HL-60/S4 treated with phorbol 12-myristate 13-acetate at 8.2 ng/mL for 4 days and 3 days (cell line): ENCODE data around the gene MARK3.

Experiments
- in situ Hi-C: fragments of 300-500 bp; cut with MboI; formaldehyde crosslinking; loops from 2 replicates; pipeline ENCODE4 v1.15.0; 2022; ENCODE audit warnings: low sequenced_read_pairs

The MARK3 gene

DNA sequence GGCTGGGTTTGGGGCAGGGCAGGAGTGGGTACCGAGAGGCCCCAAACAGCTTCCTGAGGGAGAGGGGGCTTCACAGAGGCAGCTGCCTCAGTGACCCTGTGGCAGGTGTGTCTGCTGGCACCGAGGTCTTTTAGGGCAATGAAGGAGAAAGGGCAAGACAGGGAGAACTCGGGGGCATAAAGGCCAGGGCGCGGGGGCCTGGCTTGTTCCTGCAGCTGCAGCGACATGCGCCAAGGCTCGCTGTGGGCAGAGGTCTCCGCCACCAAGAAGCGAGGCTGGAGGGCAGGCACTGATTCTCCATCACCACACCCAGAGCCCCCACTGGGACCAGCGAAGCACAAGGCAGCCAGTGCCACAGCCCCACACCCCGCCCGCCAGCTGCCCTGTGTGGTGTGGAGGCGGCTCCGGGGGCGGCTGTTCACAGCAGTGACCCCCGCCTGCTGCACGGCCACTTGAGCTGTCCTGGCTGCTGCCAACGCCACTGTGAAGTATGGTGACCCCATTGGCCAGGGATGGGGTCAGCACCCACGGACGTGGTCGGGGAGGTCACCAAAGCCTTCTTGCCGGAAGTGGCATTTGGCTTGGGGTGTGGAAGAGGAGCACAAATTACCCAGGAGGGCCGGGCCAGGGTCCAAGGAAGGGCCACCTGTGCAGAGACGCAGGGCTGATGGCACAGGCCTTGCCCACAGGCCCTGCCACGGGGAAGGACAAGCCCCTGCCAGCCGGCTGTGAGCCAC is 160.9 kb downstream of the MARK3 start:
- in situ Hi-C loops = no loop called here

DNA sequence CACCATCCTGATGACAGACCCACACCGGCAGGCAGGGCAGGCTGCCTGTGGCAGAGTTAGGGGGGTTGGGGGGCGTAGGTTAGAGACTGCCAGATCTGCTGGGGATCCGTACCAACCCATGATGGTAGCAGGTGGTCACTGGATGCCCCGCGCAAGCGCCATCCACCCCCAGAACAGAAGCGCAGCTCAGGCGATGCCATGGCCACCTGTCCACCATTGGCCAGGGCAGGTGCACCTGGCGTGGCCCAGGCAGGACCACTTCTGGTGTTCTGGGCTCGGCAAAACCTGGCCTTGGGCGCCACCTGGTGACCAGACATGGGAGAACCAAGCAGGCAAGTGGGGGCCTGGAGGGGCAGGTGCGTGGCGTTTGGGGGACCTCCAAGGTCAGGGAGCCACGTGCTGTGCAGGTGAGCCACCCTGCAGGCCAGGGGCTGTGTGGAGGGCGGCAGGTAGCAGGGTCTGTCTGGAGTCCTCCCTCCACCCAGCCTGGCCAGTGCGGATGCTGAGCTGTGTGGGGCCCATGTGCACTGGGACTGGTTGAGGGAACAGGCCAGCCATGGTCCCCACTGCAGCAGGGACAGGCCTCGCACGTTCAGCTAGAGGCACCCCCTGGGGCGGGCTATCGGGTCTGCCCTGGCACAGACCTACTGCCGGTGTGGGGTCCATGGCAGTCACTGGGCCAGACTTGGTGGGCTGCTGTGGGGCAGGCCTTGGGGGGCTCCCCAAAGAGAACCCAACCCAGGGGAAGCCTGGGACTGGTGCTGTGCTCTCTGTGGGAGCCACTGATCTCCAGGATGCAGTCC is 161.6 kb downstream of the MARK3 start:
- in situ Hi-C loops = no loop called here

DNA sequence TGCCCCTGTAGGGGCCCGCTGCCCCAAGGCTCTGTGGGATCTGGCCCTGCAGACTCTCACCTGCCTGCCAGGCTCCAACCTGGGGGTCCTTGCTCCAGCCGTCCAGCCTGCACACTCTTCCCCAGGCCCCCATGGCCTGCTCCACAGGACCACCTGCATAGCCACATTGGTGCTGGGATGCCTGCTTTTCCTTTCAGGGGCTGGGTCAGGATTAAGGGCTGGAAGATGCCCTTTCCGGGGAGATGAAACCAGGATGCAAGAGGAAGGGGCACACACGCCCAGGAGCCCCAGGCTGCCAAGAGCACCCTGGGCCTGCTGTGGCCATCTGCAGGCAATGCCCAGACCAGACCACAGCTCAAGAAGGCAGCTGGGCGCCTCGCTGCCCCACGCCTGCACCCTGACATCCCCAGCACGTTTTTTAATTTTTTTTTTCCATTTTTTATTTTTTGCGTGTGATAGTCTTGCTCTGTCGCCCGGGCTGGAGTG is 162.3 kb downstream of the MARK3 start:
- in situ Hi-C loops = no loop called here

DNA sequence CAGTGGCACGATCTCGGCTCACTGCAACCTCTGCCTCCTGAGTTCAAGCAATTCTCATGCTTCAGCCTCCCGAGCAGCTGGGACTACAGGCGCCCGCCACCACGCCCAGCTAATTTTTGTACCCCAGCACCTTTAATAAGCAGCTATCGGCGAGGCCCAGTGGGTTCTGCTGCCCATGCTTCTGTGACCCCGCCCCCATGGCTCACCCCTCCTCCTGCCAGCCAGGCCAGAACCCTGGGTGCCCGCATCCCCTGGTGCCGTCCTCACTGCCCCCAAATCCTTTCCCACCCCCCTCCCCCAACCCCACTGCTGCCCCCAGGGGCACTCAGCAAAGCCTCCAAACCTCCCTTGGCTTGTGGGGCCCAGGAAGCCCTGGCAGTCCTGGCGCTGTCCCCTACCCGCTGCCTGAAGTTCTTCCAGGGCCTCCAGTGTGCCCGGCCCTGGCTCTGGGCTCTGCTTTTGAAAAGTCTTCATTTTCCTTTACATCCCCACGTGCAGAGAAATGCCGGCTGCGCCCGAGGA is 162.8 kb downstream of the MARK3 start:
- in situ Hi-C loops = no loop called here

DNA sequence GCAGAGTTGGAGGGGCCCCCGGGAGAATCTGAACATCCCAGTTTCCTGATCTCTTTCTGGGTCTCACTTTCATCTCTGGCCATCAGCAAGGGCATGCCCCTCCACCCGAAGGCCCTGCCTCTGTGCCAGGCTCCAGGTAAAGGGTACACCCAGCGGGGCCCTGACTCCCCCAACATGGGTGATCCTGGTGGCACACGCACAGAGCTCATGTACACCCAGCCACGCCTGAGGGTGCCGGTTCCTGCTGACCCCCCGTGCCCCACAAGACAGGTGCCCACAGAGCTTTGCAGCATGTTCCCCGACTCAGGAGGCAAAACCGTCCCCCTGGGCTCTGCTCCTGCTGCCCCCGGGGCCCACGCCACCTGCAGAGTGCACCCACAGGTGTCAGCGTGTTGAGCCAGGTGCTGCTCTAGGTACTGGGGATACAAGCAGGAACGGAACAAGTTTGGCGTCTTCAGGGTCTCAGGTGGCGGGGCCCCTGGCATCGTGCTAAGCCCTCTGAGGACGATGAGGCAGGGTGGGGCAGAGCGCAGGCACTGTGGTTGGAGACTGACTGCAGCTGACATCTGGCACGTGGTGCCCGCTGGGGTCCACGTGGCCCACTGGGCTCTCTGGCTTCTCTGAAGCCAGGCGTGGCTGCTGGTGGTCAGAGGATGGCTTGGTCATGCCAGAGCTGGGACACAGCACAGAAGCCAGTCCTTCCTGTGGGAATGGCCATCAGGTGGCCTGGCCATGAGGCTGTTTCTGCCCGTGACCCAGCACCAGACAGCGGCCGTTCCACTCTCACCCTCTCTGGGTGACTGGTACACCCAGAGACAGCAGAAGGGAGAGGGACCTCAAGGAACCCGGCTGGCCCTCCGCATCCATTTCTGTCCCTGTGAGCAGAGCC is 163.5 kb downstream of the MARK3 start:
- in situ Hi-C loops = no loop called here

DNA sequence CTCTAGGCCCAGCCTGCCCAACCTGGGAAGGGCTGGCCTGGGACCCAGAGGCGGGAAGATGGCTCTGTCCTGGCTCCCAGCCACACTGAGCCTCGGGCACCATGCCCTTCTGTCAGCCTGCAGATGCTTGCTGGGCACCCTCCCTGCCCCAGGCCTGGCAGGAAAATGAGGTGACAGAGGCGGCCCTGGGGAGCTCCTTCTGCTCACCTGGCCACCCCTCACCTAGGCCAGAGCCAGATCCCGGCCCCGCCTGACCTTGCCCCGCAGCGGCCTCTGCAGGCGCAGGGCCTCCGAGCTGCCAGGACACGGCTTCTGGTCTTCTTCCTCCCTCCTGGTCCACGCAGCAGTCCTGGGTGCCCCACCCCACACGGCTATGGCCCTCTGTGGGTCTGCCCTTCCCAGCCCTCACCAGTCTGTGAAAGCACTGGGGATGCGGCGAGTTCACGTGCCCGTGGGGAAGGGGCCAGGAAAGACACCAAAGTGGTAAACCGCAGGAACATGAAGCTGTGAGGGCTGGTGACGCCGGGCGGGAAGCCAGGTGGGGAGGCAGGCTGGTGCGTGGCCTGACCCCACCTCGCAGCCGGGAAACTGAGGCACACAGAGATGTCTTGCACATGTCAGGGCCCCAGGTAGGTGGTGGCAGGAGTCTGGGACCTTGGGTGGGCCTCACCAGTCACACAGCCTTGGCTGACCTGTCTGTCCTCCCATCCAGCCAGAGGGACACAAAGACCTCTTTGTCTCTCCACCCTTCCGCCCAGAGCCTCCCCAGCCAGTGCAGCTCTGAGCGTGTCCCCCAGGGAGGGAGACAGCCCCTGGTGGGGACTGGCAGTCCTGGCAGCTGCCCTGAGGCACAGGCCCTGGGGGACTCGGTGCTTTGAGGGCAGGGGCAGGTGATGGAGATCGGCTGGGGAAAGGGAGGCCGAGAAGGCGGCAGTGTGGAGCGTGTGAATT is 164.4 kb downstream of the MARK3 start:
- in situ Hi-C loops = no loop called here

DNA sequence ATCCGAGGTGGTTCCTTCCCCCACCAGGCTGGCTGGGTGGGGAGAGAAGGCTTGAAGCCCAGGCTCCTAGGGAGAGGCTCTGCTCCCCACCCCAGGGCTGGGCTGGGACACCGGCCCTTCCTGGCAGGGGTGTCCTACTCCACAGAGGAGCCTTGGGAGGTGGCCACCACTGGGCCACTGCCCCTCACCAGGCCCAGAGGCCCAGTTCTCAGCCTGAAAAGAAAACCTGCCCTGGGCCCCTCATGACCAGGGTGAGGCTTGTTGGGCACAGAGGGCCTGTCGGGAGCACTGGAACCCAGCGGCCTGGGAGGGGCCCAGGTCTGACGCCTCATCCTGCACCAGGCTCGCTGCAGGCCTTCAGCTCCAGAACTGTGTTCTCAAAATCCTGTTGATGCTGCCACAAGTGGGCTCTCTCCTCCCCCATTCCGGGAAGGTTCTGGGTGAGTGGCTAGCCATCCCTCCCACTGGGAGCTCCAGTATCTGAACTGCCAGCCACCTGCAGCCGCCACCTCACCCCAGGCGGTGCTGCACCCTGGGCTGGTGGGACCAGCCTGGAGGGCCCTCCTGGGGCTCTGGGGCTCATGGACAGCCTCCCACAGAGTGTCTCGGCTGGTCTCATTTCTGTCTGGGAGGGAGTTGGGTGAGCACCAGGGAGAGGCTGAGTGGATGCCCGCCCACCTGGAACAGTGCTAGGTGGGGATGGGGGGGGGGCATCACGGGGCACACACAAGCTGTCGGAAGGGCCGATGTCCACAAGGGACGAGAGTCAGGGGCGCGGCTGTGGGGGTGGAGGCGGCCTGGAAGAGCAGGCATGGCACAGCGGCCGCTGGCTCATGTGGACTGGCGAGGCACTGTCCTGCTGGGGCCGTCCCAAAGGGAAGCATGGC is 165.5 kb downstream of the MARK3 start:
- in situ Hi-C loops = no loop called here

DNA sequence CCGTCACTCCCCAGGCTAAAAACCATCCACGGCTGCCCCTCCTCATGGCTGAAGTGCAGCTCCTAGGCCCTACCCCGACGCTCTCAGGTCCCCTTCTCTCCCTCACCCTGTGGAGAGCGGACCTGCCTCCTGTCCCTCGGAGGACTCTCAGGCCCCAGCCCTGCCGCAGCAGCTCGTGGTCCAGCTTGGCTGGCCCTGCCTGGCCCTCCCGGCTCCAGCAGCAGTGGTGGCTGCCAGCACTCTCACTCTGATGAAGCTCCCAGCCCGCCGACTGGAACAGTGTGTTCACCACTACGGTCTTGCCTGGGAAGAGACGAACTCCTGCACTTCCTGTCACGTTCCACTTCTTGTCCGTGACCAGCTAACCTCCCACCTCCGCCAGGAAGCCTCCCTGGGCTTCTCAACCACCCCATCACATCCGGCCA is 166.1 kb downstream of the MARK3 start:
- in situ Hi-C loops = no loop called here

DNA sequence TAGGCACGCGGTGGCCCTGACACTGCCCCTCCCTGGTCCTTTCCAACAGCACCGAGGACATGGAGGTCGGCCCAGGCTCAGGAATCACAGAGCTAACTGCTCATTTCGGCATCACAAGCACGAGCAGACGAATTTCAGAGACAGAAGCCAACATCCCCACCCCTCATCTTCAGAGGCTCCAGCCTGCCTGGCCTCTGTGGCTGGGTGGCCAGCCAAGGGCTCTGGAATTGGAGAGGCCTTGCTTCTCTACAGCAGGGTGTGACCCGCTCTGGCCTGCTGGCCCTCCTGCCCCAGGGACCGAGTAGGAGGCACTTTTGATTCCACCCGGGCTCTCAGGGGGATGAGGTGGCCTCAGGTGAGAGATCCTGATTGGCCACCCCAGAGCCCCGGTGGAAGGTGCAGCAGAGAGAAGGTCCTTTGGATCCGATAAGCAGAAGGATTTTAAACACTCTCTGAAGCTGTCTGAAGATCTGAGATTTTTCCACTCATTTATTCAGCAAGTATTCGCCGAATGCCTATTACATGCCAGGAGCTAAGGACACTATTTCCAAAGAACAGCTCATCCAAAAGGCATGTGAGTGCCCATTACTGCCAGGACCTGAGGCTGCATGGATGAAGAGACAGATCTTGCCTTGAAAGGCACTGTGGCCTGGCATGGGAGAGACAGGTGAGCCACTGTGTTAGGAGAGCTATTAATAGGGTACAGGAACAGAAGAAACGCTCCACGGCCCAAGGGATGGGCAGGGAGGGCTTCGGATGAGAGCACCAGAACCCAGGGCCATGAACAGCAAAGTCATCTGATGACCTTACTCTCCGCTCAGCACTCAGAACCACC is 167.0 kb downstream of the MARK3 start:
- in situ Hi-C loops = no loop called here

DNA sequence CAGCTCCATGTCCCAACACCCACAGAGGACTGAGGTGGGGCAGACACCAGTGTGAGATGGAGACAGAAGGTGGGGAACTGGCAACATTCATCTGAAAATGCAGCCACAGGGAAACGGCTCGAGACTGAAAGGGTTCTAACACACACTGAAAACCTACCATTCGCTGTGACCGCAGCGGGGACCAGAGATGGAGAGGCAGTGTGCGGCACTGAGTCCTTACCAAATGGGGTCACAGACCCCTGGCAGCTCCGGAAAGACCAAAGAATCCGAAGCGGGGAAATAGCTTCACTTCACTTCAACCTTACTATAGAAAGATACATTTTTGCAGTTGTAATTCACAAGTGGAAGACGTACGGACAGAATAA is 167.6 kb downstream of the MARK3 start:
- in situ Hi-C loops = no loop called here
